Hepatocyte (in vitro differentiated cells): ENCODE data around the gene PYGO1.

Source experiments
- CTCF ChIP-seq: fragments of 200-600 bp; sonication (generic); IDR thresholded peaks from 2 replicates; pipeline ENCODE4 v1.5.1; 2016; ENCODE audit warnings: antibody characterized with exemption, mild to moderate bottlenecking; ENCODE audit not compliant: poor library complexity
- EZH2phosphoT487 ChIP-seq: fragments of 200-600 bp; sonication (generic); IDR thresholded peaks from one replicate; pipeline ENCODE4 v1.6.1; 2018; ENCODE audit warnings: antibody characterized with exemption, mild to moderate bottlenecking, low read depth, moderate library complexity; ENCODE audit not compliant: unreplicated experiment, severe bottlenecking

- TF ChIP-seq CTCF, result no peak
- no peak for TF ChIP-seq EZH2phosphoT487
These were observed 14.0 kb downstream of the PYGO1 start for GRCh38 chr15:55574096-55574495.
